ENCODE measurements around the gene SLX9.

- TF ChIP-seq CTCF (IDR thresholded peaks at IDR 0.05) (no peak), POLR2A (IDR thresholded peaks at IDR 0.05) (no peak)
These were observed 45.1 kb downstream of the SLX9 start for GRCh38 chr21:44984792-44985440.
